CD1c-positive myeloid dendritic cell (primary cell): Measurements from ENCODE around the gene FARP2.
A peak's percentile ranks its signal among the peaks of the same experiment; 100 is the strongest.
"Not testable (repeated sequence)": the region's sequence is repeated elsewhere in the genome, so short reads cannot be mapped to it uniquely, and the experiment has no call there.

Experiments used
- DNase-seq: peaks from one replicate; pipeline ENCODE4 v3.0.0-alpha.2; 2016; ENCODE audit errors: extremely low spot score

Gene FARP2

GRCh38 chr2:241399941-241400922, 44.1 kb downstream of the FARP2 start:
- DNase-seq: no peak

GRCh38 chr2:241408849-241409248, 52.8 kb downstream of the FARP2 start:
- no peak for DNase-seq

- no peak for DNase-seq
These were observed 54.7 kb downstream of the FARP2 start for GRCh38 chr2:241410739-241411176.

- no peak for DNase-seq
These were observed 56.1 kb downstream of the FARP2 start for GRCh38 chr2:241412144-241412543.

- DNase-seq: not testable (repeated sequence)
These were observed 57.4 kb downstream of the FARP2 start for GRCh38 chr2:241413501-241413900.

- no peak for DNase-seq
These were observed 58.0 kb downstream of the FARP2 start for GRCh38 chr2:241413929-241414580.

GRCh38 chr2:241415196-241415595, 59.1 kb downstream of the FARP2 start:
- DNase-seq: no peak

- no peak for DNase-seq
These were observed 61.5 kb downstream of the FARP2 start for GRCh38 chr2:241417626-241418025.

GRCh38 chr2:241421330-241421729, 65.2 kb downstream of the FARP2 start:
- DNase-seq: no peak

- not testable (repeated sequence) for DNase-seq
These were observed 65.9 kb downstream of the FARP2 start for GRCh38 chr2:241421942-241422341.

GRCh38 chr2:241422350-241422749, 66.3 kb downstream of the FARP2 start:
- DNase-seq: no peak

- DNase-seq: not testable (repeated sequence)
These were observed 67.4 kb downstream of the FARP2 start for GRCh38 chr2:241423489-241423888.

- DNase-seq: no peak
These were observed 69.3 kb downstream of the FARP2 start for GRCh38 chr2:241425368-241425767.

GRCh38 chr2:241430178-241430577, 74.1 kb downstream of the FARP2 start:
- no peak for DNase-seq

GRCh38 chr2:241432824-241433448, 76.9 kb downstream of the FARP2 start:
- no peak for DNase-seq

- DNase-seq: no peak
These were observed 81.1 kb downstream of the FARP2 start for GRCh38 chr2:241437179-241437578.

GRCh38 chr2:241441492-241441891, 85.4 kb downstream of the FARP2 start:
- no peak for DNase-seq

GRCh38 chr2:241443486-241444223, 87.6 kb downstream of the FARP2 start:
- DNase-seq: peak; percentile 77

GRCh38 chr2:241445426-241445825, 89.3 kb downstream of the FARP2 start:
- DNase-seq: no peak

- DNase-seq: not testable (repeated sequence)
These were observed 94.0 kb downstream of the FARP2 start for GRCh38 chr2:241450092-241450491.

GRCh38 chr2:241451840-241452506, 95.9 kb downstream of the FARP2 start:
- DNase-seq: no peak
